ENCODE data around the gene ANXA4. TPM values are rescaled to one million over a fixed set of nuclear protein-coding genes. Genes with fewer than 3 reads are reported as not detected.

ANXA4 gene
- total and polyA plus RNA-seq, 4 donors = 17.6 to 135 (median 59.4) TPM

DNA sequence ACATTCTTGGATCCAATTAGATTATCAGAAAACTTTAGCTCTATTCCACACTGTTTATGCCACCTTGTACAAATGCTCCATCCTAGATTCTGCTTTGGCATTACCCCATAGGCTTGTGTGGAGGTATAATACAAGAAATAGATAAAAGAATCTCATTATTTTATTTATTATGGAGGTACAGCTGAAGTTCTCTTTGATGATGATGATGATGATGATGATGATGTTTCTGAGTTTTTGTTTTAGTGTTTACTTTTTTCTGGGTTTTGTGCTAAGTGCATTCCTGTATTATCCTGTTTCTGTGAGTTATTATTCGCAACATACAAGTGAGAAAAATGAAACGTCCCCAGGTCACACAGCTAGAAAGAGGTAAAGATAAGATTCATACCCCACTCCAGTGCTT is 43.4 kb downstream of the ANXA4 start (continued):
- TF ChIP-seq, protein P1, sequence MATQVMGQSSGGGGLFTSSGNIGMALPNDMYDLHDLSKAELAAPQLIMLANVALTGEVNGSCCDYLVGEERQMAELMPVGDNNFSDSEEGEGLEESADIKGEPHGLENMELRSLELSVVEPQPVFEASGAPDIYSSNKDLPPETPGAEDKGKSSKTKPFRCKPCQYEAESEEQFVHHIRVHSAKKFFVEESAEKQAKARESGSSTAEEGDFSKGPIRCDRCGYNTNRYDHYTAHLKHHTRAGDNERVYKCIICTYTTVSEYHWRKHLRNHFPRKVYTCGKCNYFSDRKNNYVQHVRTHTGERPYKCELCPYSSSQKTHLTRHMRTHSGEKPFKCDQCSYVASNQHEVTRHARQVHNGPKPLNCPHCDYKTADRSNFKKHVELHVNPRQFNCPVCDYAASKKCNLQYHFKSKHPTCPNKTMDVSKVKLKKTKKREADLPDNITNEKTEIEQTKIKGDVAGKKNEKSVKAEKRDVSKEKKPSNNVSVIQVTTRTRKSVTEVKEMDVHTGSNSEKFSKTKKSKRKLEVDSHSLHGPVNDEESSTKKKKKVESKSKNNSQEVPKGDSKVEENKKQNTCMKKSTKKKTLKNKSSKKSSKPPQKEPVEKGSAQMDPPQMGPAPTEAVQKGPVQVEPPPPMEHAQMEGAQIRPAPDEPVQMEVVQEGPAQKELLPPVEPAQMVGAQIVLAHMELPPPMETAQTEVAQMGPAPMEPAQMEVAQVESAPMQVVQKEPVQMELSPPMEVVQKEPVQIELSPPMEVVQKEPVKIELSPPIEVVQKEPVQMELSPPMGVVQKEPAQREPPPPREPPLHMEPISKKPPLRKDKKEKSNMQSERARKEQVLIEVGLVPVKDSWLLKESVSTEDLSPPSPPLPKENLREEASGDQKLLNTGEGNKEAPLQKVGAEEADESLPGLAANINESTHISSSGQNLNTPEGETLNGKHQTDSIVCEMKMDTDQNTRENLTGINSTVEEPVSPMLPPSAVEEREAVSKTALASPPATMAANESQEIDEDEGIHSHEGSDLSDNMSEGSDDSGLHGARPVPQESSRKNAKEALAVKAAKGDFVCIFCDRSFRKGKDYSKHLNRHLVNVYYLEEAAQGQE (IDR thresholded peaks at IDR 0.05) = no peak
- TF ChIP-seq TAF1 (conservative IDR thresholded peaks at IDR 0.05) = no peak
- no peak for TF ChIP-seq HNF4A (conservative IDR thresholded peaks at IDR 0.05)
- TF ChIP-seq HNF4G (IDR thresholded peaks at IDR 0.05) = no peak
- TF ChIP-seq FOXA1 (IDR thresholded peaks at IDR 0.05) = no peak

DNA sequence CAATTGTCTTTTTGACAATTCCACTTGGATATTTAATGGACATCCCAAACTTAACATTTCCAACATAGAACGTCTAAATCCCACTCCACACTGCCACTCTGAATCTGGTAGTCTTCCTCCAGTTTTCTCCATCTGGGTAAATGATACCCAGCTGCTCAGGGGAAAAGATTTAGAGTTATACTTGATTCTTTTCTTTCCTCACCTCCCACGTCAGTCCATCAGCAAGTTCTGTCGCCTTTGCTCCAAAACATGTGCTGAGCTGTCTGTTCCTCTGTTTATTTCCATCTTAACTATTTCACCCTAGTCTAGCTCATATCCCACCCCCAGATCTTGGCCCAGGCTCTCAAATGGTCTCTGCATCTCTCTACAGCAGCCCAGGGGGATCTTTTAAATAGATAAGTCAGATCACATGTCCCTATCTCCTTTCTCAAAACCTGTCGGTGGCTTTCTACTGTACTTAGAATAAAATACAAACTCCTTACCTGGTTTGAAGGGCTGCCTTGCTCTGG is 44.2 kb downstream of the ANXA4 start:
- H3K4me1 ChIP-seq (ENCODE audit: control insufficient read depth in 4 of 4, insufficient read depth in 4 of 4, low read length in 3 of 4) = peaks cover 7 to 60% (median 40%) of the 10 kb centered on the region in 4 donors
- WGBS = 88% methylated on average over 4 of the region's 4 CpGs
- no peaks in the 10 kb centered on the region for H3K27me3 ChIP-seq (ENCODE audit: control insufficient read depth in 4 of 4, insufficient read depth in 4 of 4, low read length in 3 of 4)
- no peak overlapping the region for H3K9ac ChIP-seq (ENCODE audit: low read depth in 1 of 2, low read length in 2 of 2)
- H3K4me3 ChIP-seq (ENCODE audit: low read depth in 1 of 3, low read length in 3 of 3) = no peak overlapping the region
- DNase-seq (ENCODE audit: low spot score) = no peak
- no peak for TF ChIP-seq TAF1 (conservative IDR thresholded peaks at IDR 0.05)
- no peak for TF ChIP-seq EGR1 (IDR thresholded peaks at IDR 0.05; ENCODE audit: low read depth in 2 of 2)
- TF ChIP-seq FOXA2 (IDR thresholded peaks at IDR 0.05) = no peak
- TF ChIP-seq GABPA (IDR thresholded peaks at IDR 0.05 in 1 of 2, conservative IDR thresholded peaks at IDR 0.05 in 1 of 2) = no peak
- TF ChIP-seq, protein P2, sequence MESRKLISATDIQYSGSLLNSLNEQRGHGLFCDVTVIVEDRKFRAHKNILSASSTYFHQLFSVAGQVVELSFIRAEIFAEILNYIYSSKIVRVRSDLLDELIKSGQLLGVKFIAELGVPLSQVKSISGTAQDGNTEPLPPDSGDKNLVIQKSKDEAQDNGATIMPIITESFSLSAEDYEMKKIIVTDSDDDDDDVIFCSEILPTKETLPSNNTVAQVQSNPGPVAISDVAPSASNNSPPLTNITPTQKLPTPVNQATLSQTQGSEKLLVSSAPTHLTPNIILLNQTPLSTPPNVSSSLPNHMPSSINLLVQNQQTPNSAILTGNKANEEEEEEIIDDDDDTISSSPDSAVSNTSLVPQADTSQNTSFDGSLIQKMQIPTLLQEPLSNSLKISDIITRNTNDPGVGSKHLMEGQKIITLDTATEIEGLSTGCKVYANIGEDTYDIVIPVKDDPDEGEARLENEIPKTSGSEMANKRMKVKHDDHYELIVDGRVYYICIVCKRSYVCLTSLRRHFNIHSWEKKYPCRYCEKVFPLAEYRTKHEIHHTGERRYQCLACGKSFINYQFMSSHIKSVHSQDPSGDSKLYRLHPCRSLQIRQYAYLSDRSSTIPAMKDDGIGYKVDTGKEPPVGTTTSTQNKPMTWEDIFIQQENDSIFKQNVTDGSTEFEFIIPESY (IDR thresholded peaks at IDR 0.05) = no peak
- no peak for TF ChIP-seq JUND (IDR thresholded peaks at IDR 0.05)
- TF ChIP-seq, protein P3, sequence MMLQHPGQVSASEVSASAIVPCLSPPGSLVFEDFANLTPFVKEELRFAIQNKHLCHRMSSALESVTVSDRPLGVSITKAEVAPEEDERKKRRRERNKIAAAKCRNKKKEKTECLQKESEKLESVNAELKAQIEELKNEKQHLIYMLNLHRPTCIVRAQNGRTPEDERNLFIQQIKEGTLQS (IDR thresholded peaks at IDR 0.05) = no peak
- no peak for TF ChIP-seq FOXA1 (IDR thresholded peaks at IDR 0.05)
- no peak for TF ChIP-seq HNF4G (IDR thresholded peaks at IDR 0.05)
- TF ChIP-seq, protein P1 (IDR thresholded peaks at IDR 0.05) = no peak
- no peak for TF ChIP-seq YY1 (IDR thresholded peaks at IDR 0.05)
- TF ChIP-seq SP1 (IDR thresholded peaks at IDR 0.05) = no peak
- no peak for TF ChIP-seq HNF4A (conservative IDR thresholded peaks at IDR 0.05)
- no peak for TF ChIP-seq NR2F2 (IDR thresholded peaks at IDR 0.05)
- TF ChIP-seq, protein P4, sequence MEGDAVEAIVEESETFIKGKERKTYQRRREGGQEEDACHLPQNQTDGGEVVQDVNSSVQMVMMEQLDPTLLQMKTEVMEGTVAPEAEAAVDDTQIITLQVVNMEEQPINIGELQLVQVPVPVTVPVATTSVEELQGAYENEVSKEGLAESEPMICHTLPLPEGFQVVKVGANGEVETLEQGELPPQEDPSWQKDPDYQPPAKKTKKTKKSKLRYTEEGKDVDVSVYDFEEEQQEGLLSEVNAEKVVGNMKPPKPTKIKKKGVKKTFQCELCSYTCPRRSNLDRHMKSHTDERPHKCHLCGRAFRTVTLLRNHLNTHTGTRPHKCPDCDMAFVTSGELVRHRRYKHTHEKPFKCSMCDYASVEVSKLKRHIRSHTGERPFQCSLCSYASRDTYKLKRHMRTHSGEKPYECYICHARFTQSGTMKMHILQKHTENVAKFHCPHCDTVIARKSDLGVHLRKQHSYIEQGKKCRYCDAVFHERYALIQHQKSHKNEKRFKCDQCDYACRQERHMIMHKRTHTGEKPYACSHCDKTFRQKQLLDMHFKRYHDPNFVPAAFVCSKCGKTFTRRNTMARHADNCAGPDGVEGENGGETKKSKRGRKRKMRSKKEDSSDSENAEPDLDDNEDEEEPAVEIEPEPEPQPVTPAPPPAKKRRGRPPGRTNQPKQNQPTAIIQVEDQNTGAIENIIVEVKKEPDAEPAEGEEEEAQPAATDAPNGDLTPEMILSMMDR (IDR thresholded peaks at IDR 0.05; ENCODE audit: low read depth, low read length, missing input control) = no peak
- TF ChIP-seq RAD21 (IDR thresholded peaks at IDR 0.05) = no peak
- TF ChIP-seq, protein P5, sequence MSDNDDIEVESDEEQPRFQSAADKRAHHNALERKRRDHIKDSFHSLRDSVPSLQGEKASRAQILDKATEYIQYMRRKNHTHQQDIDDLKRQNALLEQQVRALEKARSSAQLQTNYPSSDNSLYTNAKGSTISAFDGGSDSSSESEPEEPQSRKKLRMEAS (IDR thresholded peaks at IDR 0.05) = no peak
- no peak for TF ChIP-seq RXRA (IDR thresholded peaks at IDR 0.05)
- H3K27ac ChIP-seq (ENCODE audit: low read depth in 1 of 2, low read length in 2 of 2) = no peak overlapping the region
- H3K9me3 ChIP-seq (ENCODE audit: control insufficient read depth in 4 of 4, low read length in 3 of 4) = no peaks in the 10 kb centered on the region
- H3K36me3 ChIP-seq (ENCODE audit: control insufficient read depth in 4 of 4, insufficient read depth in 3 of 4, low read depth in 1 of 4, low read length in 3 of 4) = peaks cover 0 to 10% (median 3%) of the 10 kb centered on the region in 4 donors

Measured in liver (tissue), 9 donors.